Myocyte (in vitro differentiated cells): ENCODE data around the gene USP2. TPM values are rescaled to one million over a fixed set of nuclear protein-coding genes. Genes with fewer than 3 reads are reported as not detected.

ENCODE experiments used
- DNase-seq: peaks from one replicate; pipeline ENCODE4 v3.0.0-alpha.2; 2012; ENCODE audit warnings: low read depth
- microRNA-seq: library from miRNA; unstranded; fragments of <30 nt; microRNA quantifications from one replicate; pipeline ENCODE4, GENCODE V29; 2016
- total RNA-seq: library from RNA; depleted of rRNA; stranded (reverse); fragments of >200 nt; gene quantifications from 2 replicates; pipeline ENCODE4 v1.2.3, GENCODE V29; 2014

Gene USP2
- total RNA-seq, 1 donor from 2014 or later, result 18.4 TPM

DNA sequence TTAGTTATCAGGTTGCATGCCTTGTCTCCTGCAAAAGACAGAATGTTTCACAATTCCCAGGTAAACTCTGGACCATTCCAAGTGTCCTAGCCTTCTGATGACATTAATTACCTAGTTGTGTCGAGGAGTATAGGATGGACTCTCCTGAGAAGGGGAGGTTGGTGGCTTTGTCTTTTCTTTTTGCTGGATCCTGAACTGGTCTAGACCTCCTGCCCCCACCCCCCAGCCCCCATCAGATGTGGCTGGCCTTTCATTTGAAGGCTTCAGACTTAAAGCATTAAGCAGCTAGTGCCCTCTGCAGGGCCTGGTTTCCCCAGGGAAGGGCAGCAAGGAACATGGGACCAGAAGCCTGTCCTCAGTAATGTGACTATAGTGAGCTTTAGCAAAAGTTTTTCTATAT, 74.3 kb downstream of the USP2 start:
- peak; percentile 26 for DNase-seq

DNA sequence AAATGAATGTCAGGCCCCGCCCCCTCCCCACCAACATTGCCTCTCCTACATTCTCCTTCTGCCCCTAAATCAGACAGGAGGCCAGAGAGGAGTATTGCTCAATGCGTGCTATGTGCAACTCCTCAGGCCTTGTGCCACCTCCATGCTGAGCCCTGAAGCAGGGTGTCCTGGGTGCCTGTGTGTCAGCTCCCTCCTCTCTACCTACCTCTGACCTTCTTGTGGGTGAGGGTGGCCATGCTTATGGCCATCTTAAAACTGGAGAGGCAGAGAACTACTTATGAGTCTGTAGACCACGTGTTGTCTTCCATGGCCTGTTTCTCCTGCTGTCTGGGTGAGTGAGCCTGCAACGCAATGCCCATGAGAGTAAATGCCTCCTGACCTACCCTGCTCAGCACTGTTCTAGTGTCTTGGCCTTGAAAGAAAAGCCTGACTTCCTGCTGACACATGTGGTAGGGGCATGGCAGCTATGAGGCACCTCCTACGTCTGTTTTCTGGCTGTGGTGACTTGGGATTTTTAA, 75.1 kb downstream of the USP2 start:
- DNase-seq, result peak; percentile 22

DNA sequence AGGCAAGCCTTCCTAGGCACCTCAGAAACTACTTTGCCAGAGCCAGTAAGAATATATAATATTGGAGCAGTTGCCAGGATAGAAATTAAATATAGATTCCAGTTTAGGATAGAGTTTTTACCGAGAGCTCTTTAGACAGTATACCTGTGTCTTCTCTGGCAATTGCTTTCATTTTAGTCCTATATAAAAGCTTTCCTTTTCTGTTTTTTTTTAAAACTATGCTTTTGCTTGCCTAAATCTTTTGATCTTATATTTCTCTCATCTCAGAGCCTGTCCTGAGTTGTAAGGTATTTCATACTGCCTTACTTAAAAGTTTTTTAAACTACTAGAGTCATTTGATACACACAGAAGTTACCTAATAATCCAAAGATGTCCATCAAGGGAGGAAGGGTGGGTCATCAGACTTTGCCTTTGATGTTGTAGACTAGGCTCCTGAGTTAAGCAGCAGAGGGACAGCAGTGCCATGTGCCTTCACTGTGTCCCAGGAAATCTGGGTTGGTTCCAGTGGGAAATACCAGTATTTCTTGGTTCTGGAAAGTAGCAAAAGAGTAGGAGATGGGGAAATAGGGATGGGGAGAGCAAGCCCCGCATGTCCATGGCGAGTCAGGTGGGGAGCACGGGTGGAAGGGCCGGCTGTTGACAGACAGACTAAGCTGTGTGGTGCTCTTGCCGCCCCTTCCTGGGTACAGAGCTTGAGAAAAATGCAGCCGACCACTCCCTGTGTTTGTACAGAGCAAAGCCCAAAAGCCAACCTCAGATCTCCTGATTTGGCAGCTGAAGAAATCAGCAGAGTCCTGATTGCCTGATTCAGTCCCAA, 75.7 kb downstream of the USP2 start:
- peak; percentile 11 for DNase-seq

Small RNA genes within 50 kb of the gene (microRNA-seq; reads per million reads assigned to microRNA genes)
- gene MIR6756, result not detected

Other genes with a start within 250 kb of the USP2 start
- 0.08 and 0.16 TPM in 2 replicates for gene ABCG4, start 232.6 kb downstream of the USP2 start, total RNA-seq
- gene NLRX1, start 213.0 kb downstream of the USP2 start, total RNA-seq, result 22.8 and 24.1 TPM in 2 replicates
- gene NHERF4, start 196.2 kb downstream of the USP2 start, total RNA-seq, result not detected in 2 replicates
- 8.2 and 9.1 TPM in 2 replicates for gene CBL, start 175.4 kb downstream of the USP2 start, total RNA-seq
- gene MCAM, start 64.6 kb downstream of the USP2 start, total RNA-seq, result 57.3 and 68.7 TPM in 2 replicates
- 2.6 and 3.8 TPM in 2 replicates for gene RNF26, start 47.2 kb downstream of the USP2 start, total RNA-seq
- gene C1QTNF5, start 40.8 kb downstream of the USP2 start, total RNA-seq, result 71.5 and 72.1 TPM in 2 replicates
- 0.05 and 0.31 TPM in 2 replicates for gene MFRP, start 35.0 kb downstream of the USP2 start, total RNA-seq
- 107 and 112 TPM in 2 replicates for gene THY1, start 41.5 kb upstream of the USP2 start, total RNA-seq